Ovary (tissue), 9 donors: ENCODE results near the gene VASP. TPM values are rescaled to one million over a fixed set of nuclear protein-coding genes. Genes with fewer than 3 reads are reported as not detected.

ENCODE experiments used
- DNase-seq, 5 donors: peaks; one replicate each; pipeline ENCODE4 v3.0.0-alpha.2; 2019 to 2020
- H3K27ac ChIP-seq, 2 donors: fragments of 200-600 bp; one replicate each; pipeline versions ENCODE4 v1.5.1 to v1.8.0; 2019 to 2022
- H3K27me3 ChIP-seq: fragments of 200-600 bp; one replicate; pipeline ENCODE4 v1.8.0; 2022
- H3K36me3 ChIP-seq: fragments of 200-600 bp; sonication (generic); one replicate; pipeline ENCODE4 v1.5.1; 2019
- H3K4me1 ChIP-seq: one replicate; pipeline ENCODE4 v1.8.1; 2013; ENCODE audit warnings: mild to moderate bottlenecking, moderate library complexity; ENCODE audit not compliant: insufficient read depth
- H3K4me3 ChIP-seq: fragments of 200-600 bp; sonication (generic); one replicate; pipeline ENCODE4 v1.5.1; 2017
- H3K9me3 ChIP-seq, 2 donors: fragments of 200-600 bp in 1 of 2; sonication (generic) in 1 of 2; one replicate each; pipeline versions ENCODE4 v1.5.1 to v1.8.1; 2013 to 2019; ENCODE audit warnings: mild to moderate bottlenecking in 1 of 2, moderate library complexity in 1 of 2
- CTCF ChIP-seq, 3 donors: fragments of 450-650 bp in 2 of 3; fragments of 200-600 bp in 1 of 3; IDR thresholded peaks; one replicate each; pipeline versions ENCODE4 v1.5.1 to v1.8.0; 2016 to 2022; ENCODE audit warnings: antibody characterized with exemption in 3 of 3, mild to moderate bottlenecking in 1 of 3
- EP300 ChIP-seq: sonication (generic); formaldehyde crosslinking; IDR thresholded peaks from one replicate; pipeline ENCODE4 v1.6.1; 2017; ENCODE audit warnings: antibody characterized with exemption
- POLR2A ChIP-seq: fragments of 450-650 bp; IDR thresholded peaks from one replicate; pipeline ENCODE4 v1.6.1; 2017; ENCODE audit warnings: antibody characterized with exemption, mild to moderate bottlenecking, moderate library complexity
- WGBS, 3 donors: extraction: QIAGEN DNeasy Blood & Tissue Kit in 1 of 3; methylation state at CpG; one replicate each; pipeline versions ENCODE4 v1.1.5 to v1.1.7; 2013 to 2017; 5-methylcytosine and 5-hydroxymethylcytosine counted together
- intact Hi-C, 4 donors: fragments of 100-400 bp; cut with DNase I; formaldehyde crosslinking; loops; one replicate each; pipeline versions ENCODE4 v1.11.0 to v1.15.1; 2022 to 2023
- polyA plus RNA-seq, 2 donors: library from polyadenylated mRNA; stranded (reverse); fragments of 200-250 nt in 1 of 2; fragments of 350-450 nt in 1 of 2; fragmentation: Illumina TruSeq in 1 of 2; extraction: RNeasy Lipid Tissue Mini Kit (QIAGEN cat#74804) in 1 of 2; gene quantifications; one replicate each; pipeline ENCODE4 v1.2.3, GENCODE V29; 2013 to 2014
- total RNA-seq, 7 donors: library from RNA; depleted of rRNA in 2 of 7; stranded (reverse); fragments of >200 nt in 2 of 7; fragmentation: NEBNext Ultra II Directional in 3 of 7; extraction: Animal tissue kit (Norgen Biotek cat#: 25700) in 3 of 7; gene quantifications; one replicate each; pipeline versions ENCODE4 v1.1.0 to v1.2.4, GENCODE V29; 2016 to 2023
- donor health status: DM: no; HTN: no; CAD: no; lungs with moderate emphysema.
- donor health status: DM: no; HTN: no; CAD: no.
- donor health status: Bipolar disorder and iron deficiency.
- donor health status: DM: yes; HTN: yes; CAD: no.
- donor health status: DM: no; HTN: no; CAD: no.
- donor health status: DM: yes; HTN: yes; CAD: no.

The VASP gene
- total and polyA plus RNA-seq, 9 donors: 15.7 to 83.2 (median 49.0) TPM

DNA sequence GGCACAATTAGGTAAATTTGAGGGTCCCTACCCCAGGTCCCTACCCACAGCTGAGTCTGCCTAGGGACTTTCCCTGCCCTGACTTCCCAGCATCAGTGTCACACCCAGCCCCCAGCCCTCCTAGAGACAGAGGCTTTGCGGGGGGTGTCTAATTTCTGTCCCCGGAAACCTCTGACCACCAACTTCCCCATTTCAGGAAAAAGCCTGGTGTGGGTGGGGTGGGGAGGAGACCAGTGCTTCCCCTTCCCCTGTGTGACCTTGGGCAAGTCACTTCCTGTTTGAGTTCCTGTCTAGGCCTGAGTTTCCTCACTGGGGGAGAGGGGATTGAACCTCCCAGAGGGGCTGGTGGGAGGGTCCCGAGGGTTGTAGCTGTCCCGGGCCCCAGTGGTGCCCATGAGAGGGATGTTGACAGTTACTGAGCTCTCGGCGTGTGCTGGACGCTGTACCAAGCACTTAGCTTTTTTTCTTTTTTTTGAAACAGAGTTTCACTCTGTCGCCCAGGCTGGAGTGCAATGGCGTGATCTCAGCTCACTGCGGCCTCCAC lies 7.9 kb downstream of the VASP start:
- intact Hi-C loops: no loop called here
- Histone ChIP-seq H3K27me3 (no peaks in the 10 kb centered on the region), H3K4me1 (peaks cover 3% of the 10 kb centered on the region), H3K36me3 (no peaks in the 10 kb centered on the region), H3K4me3 (no peak overlapping the region), H3K9me3 (no peaks in the 10 kb centered on the region), H3K27ac (no peak overlapping the region)
- TF ChIP-seq POLR2A: no peak
- 79 to 82% (median 80%) methylated on average over 10 of the region's 10 CpGs for WGBS, 3 donors
- DNase-seq: no peak

GRCh38 chr19:45515807-45516401 lies 8.6 kb downstream of the VASP start:
- Histone ChIP-seq H3K4me3 (no peak overlapping the region), H3K27ac (no peak overlapping the region), H3K27me3 (no peaks in the 10 kb centered on the region), H3K9me3 (no peaks in the 10 kb centered on the region), H3K4me1 (peaks cover 3% of the 10 kb centered on the region), H3K36me3 (no peaks in the 10 kb centered on the region)
- intact Hi-C loops: no loop called here
- 82 to 89% (median 83%) methylated on average over 9 of the region's 9 CpGs for WGBS, 3 donors
- TF ChIP-seq EP300 (no peak), CTCF (IDR thresholded peaks at IDR 0.05) (no peak), POLR2A (no peak)
- no peak for DNase-seq

DNA sequence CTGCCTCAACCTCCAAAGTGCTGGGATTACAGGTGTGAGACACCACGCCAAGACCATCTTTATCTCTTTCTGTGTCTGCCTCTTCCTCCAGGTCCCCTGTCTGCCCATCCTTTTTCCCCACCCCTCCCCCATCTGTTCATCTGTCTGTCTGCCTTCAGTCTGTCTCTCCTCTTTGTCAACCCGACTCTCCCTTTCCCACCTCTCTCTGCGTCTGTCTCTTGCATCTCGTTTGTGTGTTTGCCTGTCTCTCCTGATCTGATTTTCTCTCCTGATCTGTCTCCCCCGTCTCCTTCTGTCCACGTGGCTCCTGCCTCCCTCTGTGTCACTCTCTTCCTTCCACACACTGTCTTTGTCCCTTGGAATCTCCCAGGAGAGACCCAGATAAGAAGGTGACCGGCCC lies 10.0 kb downstream of the VASP start:
- Histone ChIP-seq H3K4me1 (peaks cover 3% of the 10 kb centered on the region), H3K9me3 (no peaks in the 10 kb centered on the region), H3K36me3 (no peaks in the 10 kb centered on the region), H3K4me3 (no peak overlapping the region), H3K27ac (no peak overlapping the region), H3K27me3 (no peaks in the 10 kb centered on the region)
- DNase-seq: no peak
- intact Hi-C loops: no loop called here
- TF ChIP-seq EP300 (no peak), CTCF (IDR thresholded peaks at IDR 0.05) (no peak), POLR2A (no peak)
- WGBS, 3 donors: 59 to 67% (median 64%) methylated on average over 7 of the region's 7 CpGs

DNA sequence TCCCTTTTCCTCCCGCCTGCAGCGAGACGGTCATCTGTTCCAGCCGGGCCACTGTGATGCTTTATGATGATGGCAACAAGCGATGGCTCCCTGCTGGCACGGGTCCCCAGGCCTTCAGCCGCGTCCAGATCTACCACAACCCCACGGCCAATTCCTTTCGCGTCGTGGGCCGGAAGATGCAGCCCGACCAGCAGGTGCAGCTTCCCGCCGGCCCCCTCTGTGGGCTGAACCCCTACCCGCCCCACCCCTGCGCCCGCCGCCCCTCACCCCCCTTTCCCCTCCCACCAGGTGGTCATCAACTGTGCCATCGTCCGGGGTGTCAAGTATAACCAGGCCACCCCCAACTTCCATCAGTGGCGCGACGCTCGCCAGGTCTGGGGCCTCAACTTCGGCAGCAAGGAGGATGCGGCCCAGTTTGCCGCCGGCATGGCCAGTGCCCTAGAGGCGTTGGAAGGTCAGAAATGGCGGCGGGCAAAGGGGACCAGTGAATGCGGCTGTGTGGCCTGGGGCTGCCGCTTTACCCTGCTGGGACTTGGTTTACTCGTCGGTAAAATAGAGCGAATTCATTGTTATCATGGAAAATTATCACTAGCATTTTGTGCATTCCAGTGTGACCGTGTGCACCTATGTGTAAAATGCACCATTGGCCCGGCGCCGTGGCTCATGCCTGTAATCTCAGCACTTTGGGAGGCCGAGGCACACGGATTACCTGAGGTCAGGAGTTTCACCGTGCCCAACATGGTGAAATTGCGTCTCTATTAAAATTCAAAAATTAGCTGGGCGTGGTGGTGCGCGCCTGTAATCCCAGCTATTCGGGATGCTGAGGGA lies 10.6 kb downstream of the VASP start:
- intact Hi-C loops: no loop called here

GRCh38 chr19:45518469-45518826 lies 11.2 kb downstream of the VASP start:
- peaks cover 3% of the 10 kb centered on the region for H3K4me1 ChIP-seq
- H3K27ac ChIP-seq: no peak overlapping the region
- TF ChIP-seq CTCF (IDR thresholded peaks at IDR 0.05): no peak
- TF ChIP-seq EP300: no peak
- TF ChIP-seq POLR2A: no peak
- 61 to 75% (median 66%) methylated on average over 7 of the region's 7 CpGs for WGBS, 3 donors
- H3K4me3 ChIP-seq: no peak overlapping the region
- no peaks in the 10 kb centered on the region for H3K27me3 ChIP-seq
- no peaks in the 10 kb centered on the region for H3K9me3 ChIP-seq
- intact Hi-C loops: no loop called here
- DNase-seq: no peak
- H3K36me3 ChIP-seq: no peaks in the 10 kb centered on the region

More for the DNA sequence above, 10.6 kb downstream of the VASP start:
- Histone ChIP-seq H3K36me3 (no peaks in the 10 kb centered on the region), H3K9me3 (no peaks in the 10 kb centered on the region), H3K4me3 (no peak overlapping the region), H3K4me1 (peaks cover 3% of the 10 kb centered on the region), H3K27me3 (no peaks in the 10 kb centered on the region), H3K27ac (no peak overlapping the region)
- no peak for TF ChIP-seq EP300
- 84 to 87% (median 86%) methylated on average over 47 to 50 of the region's 50 CpGs for WGBS, 3 donors
- DNase-seq: no peak
